DMS53 treated with DMSO at 0.1 percent for 48 hours (cell line): ENCODE data around the gene RAC3.

ENCODE experiments used
- DNase-seq: peaks from one replicate; lab custom pipeline; 2025; ENCODE audit not compliant: unreplicated experiment; lab: John Stamatoyannopoulos, UW

RAC3 gene

DNA sequence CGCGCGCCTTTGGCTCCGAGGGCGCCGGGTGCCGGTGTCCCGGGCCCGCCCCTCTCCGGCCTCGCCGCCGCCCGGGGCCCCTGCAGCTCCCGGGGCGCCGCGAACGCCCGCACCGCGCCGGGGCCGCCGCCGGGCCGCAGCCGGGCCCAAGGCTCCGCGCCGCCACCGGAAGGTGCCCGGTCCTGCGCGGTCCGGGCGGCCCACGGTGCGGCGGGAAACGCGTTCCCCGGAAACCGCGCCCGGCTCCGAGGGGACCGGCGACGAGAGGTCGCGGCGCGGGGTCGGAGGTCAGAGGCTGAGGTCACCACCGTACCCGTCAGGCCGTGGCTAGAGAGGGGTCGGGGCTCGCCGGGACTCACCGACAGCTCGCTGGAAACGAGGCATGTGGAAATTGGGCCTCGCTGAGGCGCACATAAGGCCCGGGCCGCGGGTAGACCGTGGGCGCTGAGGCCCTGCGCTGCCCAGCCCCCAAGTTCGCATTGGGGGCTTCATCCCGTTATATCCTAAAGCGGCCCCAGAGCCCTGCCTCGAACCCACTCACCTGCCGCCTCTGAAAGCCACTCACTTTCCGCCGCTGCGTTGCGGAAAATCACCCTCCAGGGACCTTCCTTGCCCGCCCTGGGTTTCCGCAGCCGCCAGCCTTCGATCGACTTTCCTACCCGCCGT, 34.3 kb downstream of the RAC3 start, which contains the start of gene DUS1L:
Gene DUS1L (minus strand): TSS at position 167 of the 666 bp plus-strand sequence. CDS start 745 bp downstream, outside the sequence.
- peak; percentile 15 for DNase-seq

DNA sequence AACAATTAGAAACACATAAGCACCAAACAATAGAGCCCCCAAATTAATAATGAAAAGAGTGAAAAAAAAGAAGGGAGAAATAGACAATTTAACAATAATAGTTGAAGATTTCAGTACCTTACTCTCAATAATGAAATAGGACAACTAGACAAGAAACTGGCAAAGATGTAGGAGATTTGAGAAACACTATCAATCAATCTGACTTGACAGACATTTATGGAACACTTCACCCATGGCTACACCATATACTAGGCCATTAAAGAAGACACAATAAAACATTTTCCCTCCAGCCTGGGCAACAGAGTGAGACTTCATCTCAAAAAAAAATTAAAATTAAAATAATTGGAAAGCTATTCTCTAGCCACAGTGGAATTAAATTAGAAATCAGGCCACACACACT, 39.1 kb downstream of the RAC3 start:
- no peak for DNase-seq

DNA sequence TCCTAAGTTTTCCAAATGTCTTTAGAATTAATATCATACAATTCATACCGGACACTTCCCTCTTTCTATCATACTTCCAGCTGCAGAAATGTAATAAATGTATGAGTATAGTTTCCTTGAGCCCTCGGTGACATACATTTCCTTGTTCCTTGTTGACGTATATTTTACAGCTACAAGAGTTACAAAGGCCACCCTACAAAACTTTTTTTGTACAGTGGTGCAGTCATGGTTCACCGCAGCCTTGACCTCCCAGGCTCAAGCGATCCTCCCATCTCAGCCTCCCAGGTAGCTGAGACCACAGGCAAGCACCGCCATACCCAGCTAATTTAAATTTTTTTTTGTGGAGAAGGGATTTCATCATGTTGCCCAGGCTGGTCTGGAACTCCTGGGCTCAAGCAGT, 41.3 kb downstream of the RAC3 start:
- no peak for DNase-seq

DNA sequence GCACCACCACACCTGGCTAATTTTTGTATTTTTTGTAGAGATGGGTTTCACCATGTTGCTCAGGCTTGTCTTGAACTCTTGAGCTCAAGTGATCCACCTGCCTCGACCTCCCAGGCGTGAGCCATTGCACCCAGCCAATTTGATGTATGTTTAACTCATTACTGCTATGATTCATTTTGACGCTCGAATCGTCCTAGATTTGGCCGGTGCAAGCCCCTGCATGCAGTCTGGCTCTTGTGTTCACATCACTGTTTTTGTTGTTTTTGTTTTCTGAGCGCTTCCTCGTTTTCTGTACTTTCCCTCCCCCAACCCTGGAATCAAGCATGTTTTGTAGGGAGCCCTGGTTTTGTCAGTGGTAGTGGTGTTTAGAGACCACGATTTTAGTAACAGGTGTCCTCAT, 42.0 kb downstream of the RAC3 start:
- DNase-seq: no peak

DNA sequence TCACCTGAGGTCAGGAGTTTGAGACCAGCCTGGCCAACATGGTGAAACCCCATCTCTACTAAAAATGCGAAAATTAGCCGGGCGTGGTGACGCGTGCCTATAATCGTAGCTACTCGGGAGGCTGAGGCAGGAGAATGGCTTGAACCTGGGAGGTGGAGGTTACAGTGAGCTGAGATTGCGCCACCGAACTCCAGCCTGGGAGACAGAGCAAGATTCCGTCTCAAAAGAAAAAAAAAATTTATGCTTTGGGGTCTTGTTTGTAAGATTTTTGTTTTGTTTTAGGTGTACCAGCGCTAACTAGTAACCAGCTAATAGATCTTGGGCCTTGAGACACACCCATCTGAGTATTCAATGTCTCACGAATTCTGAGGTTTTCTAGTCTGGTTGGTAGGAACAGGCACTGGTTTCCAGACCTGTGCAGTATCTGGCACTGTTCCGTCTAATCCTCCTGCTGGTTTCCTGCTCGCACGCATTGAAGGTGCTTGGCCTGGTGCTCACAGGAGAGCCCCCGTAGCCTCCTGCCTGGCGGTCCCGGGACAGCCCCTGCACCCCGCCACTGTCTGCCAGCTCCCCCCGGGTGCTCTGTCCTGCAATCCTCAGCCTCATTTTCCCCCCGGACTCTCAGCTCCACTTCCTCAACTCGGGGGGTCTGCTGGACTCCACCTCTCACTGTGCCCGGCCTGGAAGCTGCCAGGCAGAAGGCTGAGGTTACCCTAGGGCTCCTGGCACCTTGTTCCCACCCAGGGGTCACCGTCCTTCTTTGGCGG, 44.7 kb downstream of the RAC3 start:
- DNase-seq: no peak

DNA sequence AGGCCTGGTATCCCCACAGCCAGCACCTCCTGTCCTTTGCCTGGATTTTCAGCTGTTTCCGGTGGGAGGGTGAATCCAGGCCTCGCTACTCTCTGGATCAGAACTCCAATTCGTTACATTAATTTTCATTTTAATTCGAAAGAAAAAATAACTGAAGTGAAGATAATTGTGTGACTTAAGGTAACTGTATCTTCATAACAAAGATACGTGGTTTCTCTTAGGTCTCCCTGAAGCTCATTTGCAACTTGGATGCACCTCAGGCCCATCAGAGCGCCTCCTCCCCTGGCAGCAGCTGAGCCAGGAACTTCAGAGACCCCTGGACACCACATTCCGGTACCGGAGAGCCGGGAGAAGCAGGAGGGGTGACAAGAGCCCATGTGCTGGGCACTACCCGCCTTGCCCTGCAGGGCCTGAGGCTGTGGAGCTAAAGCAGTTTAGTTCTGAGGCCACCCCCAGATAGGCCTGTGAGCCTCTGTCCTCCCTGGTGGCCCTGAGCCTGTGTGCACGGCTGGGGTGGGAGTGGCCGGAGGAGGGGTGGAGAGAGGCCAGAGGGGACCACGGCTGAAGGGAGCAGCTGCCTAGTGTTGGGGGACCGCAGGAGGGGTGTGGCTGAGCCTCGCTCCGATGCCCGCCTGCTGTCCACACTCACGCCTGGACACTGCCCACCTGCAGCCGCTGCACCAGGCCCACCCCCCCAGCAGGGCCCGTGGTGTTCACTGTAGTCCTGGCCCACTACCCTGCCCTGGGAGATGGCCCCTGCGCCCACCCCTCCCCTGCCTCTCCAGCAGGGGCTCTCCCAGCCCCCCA, 45.5 kb downstream of the RAC3 start:
- no peak for DNase-seq

DNA sequence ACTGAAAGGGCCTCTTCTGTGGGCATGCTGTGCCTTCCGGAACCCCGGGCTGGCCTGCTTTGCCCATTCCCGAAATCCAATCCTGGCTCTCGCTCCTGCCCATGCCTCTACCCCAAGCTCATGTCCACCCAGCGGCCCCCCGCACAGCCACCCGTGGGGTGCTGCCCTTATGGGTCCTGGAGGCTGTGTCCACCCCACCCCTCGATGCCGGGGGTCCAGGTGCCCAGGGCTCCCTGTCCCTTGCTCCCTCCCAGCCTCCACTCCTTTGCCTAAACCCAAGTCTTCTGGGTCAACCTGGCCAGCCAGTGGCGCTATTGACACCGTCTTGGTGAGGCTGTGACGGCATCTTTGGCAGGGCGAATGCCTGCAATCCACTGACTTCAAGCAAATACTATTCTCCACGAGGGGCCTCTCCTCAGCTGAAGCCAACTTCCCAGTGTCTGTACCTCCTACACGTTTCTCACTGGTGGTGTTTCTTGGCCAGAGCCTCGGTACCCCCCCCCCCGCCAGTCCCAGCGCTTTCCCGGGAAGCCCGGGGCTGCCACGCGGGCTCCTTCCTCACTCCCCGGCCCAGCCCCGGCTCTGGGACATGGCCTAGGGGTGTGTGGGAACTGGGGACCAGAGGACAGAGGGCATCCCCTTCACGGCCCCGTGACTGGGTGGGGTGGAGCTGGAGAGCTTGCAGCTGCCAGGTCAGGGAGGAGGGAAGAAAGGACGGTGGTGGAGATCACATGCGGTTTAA, 46.3 kb downstream of the RAC3 start:
- no peak for DNase-seq

DNA sequence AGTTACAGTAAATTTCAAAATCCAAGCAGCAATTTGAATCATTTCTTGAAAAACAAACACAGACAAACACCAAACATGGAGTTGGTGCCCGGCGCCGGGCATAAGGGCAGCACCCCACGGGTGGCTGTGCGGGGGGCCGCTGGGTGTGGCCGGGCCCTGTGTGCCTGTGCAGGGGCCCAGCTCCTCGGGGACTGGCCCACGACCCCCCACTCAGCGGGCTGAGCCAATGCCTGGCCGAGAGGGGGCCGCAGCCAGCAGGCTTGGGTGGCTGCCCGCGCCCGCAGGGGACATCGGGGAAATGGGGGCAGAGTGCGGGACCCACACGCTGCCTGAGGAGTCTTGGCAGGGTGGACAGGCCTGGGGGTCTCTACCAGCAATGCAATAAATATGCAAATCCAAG, 47.0 kb downstream of the RAC3 start:
- DNase-seq: no peak

DNA sequence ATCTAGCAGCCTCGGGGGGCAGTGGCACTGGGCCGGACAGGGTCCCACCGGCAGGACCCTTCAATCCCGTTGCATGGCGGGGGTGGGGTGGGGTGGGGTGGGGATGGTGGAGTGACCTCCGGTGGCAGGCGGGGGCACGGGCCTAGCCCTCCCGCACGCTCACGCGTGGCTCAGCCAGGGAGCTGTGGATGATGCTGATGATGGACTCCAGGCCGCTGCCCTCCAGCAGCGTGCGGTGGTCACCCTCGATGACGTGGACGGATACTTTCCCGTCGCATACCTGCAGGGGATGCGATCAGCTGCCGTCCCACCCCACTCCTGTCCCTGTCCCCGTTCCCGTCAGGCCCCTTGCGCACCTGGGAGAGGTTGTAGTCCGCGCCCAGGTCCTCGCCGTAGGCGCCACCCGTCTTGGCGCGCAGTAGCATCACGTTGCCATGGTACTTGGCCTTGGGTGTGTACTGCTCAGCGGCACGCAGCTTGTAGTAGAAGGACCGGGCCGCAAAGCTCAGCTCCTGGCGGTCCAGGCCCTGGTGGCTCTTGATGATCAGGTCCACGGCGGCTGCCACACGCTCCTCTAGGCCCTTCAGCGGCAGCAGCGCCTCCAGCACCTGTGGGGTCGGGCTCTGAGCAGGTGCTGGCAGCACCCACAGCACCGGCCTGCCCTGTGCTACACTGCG, 47.7 kb downstream of the RAC3 start:
- no peak for DNase-seq

DNA sequence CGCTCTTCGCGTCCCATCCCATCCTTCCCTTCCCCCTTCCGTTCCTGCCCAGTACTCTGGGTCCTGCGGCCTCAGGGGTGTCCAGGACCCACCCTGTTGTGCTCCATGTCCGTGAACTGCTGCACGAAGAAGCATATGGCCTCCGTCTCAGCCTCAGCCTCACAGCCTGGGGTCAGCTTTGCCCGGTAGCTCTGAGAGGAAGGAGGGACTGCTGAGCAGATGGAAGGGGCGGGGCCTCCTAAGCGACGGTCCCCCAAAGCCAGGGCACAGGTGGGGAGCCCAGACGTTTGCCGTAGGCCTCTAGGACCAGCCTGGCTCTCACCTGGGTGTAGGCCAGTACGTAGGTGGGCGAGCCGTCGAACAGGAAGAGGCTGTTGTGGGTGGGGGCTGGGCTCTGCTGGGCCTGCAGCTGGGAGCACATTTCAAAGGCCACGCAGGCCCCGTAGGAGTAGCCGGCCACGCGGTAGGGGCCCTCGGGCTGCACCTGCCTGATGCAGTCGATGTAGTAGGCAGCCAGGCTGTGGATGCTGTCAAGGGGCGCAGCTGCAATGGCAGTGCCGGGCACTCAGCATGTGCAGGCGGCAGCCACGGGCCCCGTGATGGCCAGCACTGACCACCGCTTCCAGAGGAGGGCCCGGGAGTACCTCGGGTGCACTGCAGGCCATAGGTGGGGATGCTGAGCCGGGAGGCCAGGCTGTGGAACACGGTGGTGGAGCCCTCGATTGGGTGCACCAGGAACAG, 48.7 kb downstream of the RAC3 start:
- DNase-seq: no peak

DNA sequence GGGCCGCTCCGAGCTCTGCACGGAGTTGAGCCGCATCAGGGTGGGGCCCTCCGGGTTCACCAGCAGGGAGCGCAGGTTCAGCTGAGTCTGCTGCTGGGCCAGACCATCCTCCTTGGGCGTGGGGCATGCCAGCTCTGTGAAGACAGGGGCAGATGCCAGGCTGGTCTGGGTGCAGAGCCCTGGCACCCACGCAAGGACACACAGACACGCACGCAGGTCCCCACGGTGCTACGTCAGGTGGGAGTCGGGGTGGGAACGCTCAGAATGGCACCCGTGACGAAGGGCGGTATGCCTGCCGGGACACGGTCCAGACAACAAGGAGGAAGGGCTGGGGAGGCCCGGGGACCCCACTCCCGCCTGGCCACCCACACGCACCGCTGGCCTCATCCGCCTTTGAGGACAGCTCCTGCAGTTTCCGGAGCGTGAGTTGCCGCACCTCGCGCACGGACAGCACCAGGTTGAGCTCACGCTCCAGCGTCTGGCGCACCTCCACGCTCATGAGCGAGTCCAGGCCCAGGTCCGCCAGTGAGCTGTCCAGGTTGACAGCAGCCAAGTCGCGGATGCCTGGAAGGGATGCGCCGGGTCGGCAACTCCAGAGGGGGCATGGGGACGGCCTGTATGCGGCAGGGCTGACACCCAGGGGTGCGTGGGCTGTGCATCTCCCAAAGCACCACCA, 49.4 kb downstream of the RAC3 start:
- DNase-seq: no peak

DNA sequence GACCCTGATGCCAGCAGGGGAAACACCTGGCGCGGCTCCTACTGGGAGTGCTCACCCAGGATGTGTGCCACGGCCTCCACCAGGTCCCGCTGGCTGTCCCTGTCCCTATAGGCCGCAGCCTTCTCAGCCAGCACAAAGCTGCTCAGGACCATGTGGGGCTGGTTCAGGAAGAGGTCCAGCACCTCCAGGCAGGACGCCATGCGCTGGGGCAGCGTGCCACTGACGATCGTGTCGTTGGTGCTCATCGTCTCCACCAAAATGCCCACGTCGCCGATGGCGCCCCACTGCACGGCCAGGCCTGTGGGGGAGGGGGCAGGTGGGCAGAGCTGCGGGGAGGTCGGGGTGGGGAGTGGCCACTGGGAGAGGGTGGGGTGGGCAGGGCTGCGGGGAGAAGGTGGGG, 50.1 kb downstream of the RAC3 start:
- no peak for DNase-seq

DNA sequence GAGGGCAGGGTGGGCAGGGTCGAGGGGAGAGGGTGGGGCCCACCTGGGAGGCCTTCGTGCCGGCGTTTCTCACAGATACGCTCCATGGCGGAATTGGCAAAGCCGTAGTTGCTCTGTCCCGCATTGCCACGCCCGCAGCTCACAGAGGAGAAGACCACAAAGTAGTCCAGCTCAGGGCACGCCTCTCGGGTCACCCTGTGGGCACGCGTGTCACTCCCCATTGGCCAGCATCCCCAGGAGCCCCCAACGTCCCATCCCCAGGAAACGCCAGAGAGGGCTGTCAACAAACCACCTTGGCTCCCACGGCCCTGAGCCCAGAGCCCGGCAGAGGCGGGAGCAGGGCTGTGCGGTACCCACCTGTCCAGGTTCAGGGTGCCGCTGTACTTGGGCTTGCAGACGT, 50.5 kb downstream of the RAC3 start:
- DNase-seq: no peak

DNA sequence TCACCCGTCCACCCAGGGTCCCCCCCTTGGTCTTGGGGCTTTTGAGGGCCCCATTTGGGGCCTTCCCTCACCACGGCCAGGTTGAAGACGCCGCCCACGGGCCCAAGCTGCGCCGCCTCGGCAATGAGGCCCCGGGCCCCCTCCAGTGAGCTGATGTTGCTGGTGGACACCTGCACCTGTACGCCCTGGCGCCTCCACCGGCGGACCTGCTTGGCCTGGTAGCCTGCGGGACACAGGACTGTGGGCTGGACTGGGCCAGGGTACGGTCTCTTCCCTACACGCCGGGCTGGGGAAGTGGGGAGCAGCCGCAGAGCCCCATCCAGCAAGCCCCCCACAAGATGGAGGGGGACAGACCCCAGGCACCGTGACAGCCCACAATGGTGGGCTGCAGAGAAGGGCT, 51.0 kb downstream of the RAC3 start:
- no peak for DNase-seq

DNA sequence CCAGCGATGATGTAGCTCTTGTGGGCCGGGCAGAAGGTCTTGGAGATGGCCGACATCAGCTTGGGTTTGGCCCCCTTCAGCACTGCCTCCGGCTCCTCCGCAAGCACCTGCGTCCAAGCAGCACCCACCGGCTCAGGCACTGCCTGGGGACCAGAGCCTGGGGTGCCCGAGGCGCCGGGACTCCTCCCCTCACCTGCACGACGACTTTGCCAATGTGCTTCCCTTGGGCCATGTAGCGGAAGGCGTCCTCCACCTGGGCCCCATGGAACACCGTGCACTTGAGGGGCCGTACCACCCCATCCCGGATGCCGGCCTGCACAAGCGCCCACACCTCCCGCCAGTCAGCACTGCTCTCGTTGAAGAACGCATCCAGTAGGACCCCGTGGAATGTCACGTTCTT, 51.5 kb downstream of the RAC3 start:
- no peak for DNase-seq
